CD4-positive, alpha-beta memory T cell (primary cell): ENCODE results near the gene ZNF750. TPM values are rescaled to one million over a fixed set of nuclear protein-coding genes. Genes with fewer than 3 reads are reported as not detected.

Source experiments
- CTCF ChIA-PET: fragments of 350-600 bp; sonication (Branson Sonifier 250); formaldehyde crosslinking; loops from one replicate; lab custom pipeline; 2021; ENCODE audit warnings: inconsistent platforms; ENCODE audit not compliant: partially characterized antibody; lab: Charles Lee
- POLR2A ChIA-PET: fragments of 350-600 bp; sonication (Branson Sonifier 250); formaldehyde crosslinking; loops from one replicate; lab custom pipeline; 2021; ENCODE audit not compliant: partially characterized antibody; lab: Charles Lee
- DNase-seq, 5 donors: peaks; one replicate each; pipeline versions ENCODE4 v3.0.0 to v3.0.0-alpha.2; 2020 to 2022; ENCODE audit warnings: mixed read lengths in 1 of 5
- H3K27ac ChIP-seq: one replicate; pipeline ENCODE4 v1.7.0; 2013; ENCODE audit warnings: low read depth, low read length
- H3K27me3 ChIP-seq: 2 replicates; pipeline ENCODE4 v1.7.0; 2013; ENCODE audit warnings: mild to moderate bottlenecking, low read length, moderate library complexity; ENCODE audit not compliant: insufficient read depth
- H3K36me3 ChIP-seq: 2 replicates; pipeline ENCODE4 v1.7.0; 2013; ENCODE audit warnings: mild to moderate bottlenecking, low read length, moderate library complexity; ENCODE audit not compliant: insufficient read depth
- H3K4me1 ChIP-seq: 2 replicates; pipeline ENCODE4 v1.7.0; 2013; ENCODE audit warnings: mild to moderate bottlenecking, low read length, moderate library complexity; ENCODE audit not compliant: insufficient read depth
- H3K4me3 ChIP-seq, 2 donors: one replicate each; pipeline ENCODE4 v1.7.0; 2013; ENCODE audit warnings: low read length in 2 of 2, mild to moderate bottlenecking in 1 of 2
- H3K9me3 ChIP-seq, 2 donors: one replicate each; pipeline ENCODE4 v1.7.0; 2013; ENCODE audit warnings: low read length in 2 of 2, control low read depth in 1 of 2; ENCODE audit not compliant: control insufficient read depth in 1 of 2
- H3K27ac Mint-ChIP-seq, 7 donors: one replicate each; pipeline ENCODE4 v1.8.0; 2020 to 2021; ENCODE audit warnings: mixed read lengths in 7 of 7, mild to moderate bottlenecking in 6 of 7, inconsistent platforms in 3 of 7, moderate library complexity in 3 of 7
- H3K27me3 Mint-ChIP-seq, 2 donors: one replicate each; pipeline ENCODE4 v1.8.0; 2020 to 2021; ENCODE audit warnings: mixed read lengths in 2 of 2
- H3K36me3 Mint-ChIP-seq, 2 donors: one replicate each; pipeline ENCODE4 v1.8.0; 2020 to 2021; ENCODE audit warnings: mixed read lengths in 2 of 2, inconsistent platforms in 1 of 2, mild to moderate bottlenecking in 1 of 2
- H3K4me1 Mint-ChIP-seq, 4 donors: one replicate each; pipeline ENCODE4 v1.8.0; 2020 to 2021; ENCODE audit warnings: mixed read lengths in 4 of 4, mild to moderate bottlenecking in 1 of 4
- H3K4me3 Mint-ChIP-seq, 8 donors: one replicate each; pipeline ENCODE4 v1.8.0; 2020 to 2021; ENCODE audit warnings: mixed read lengths in 8 of 8, mild to moderate bottlenecking in 7 of 8, moderate library complexity in 6 of 8, inconsistent platforms in 3 of 8
- H3K9me3 Mint-ChIP-seq, 8 donors: one replicate each; pipeline ENCODE4 v1.8.0; 2020 to 2021; ENCODE audit warnings: mixed read lengths in 8 of 8, mild to moderate bottlenecking in 5 of 8, inconsistent platforms in 3 of 8, moderate library complexity in 1 of 8
- intact Hi-C: fragments of 100-400 bp; cut with micrococcal nuclease; formaldehyde crosslinking; loops from one replicate; pipeline ENCODE4 v1.15.1; 2023
- polyA plus RNA-seq, 2 donors: library from polyadenylated mRNA; unstranded; fragments of 300-500 nt; fragmentation: Illumina TruSeq; gene quantifications; one replicate each; pipeline ENCODE4 v1.2.3, GENCODE V29; 2021
- total RNA-seq, 2 experiments: library from RNA; stranded (reverse); gene quantifications; one replicate each; pipeline ENCODE4 v1.2.3, GENCODE V29; 2021

The ZNF750 gene
- total and polyA plus RNA-seq, 4 experiments from 2014 or later, result not detected

GRCh38 chr17:82872591-82873520 lies 33.0 kb upstream of the ZNF750 start:
- H3K4me1 ChIP-seq, result peaks cover 12% of the 10 kb centered on the region
- intact Hi-C loops, result no loop called here
- no peaks in the 10 kb centered on the region for H3K9me3 Mint-ChIP-seq
- no peaks in the 10 kb centered on the region for H3K27me3 ChIP-seq
- H3K27ac Mint-ChIP-seq, result peak overlapping the region in 2 of 7 donors; percentile 55 to 60
- no peaks in the 10 kb centered on the region for H3K27me3 Mint-ChIP-seq
- peaks cover 17% of the 10 kb centered on the region for H3K36me3 ChIP-seq
- H3K9me3 ChIP-seq, result no peaks in the 10 kb centered on the region
- POLR2A ChIA-PET, result interaction anchor here (7.3 kb wide), 1 partner anchor 7 kb away, joined by 39 read pairs; no protein-coding TSS in a partner anchor
- H3K4me1 Mint-ChIP-seq, result peaks cover 0 to 39% (median 9%) of the 10 kb centered on the region in 4 donors
- peaks cover 23% of the 10 kb centered on the region in 2 donors for H3K36me3 Mint-ChIP-seq
- DNase-seq, result no peak
- no peak overlapping the region for H3K4me3 ChIP-seq
- no peak overlapping the region for H3K27ac ChIP-seq
- CTCF ChIA-PET, result interaction anchor here (0.7 to 0.8 kb wide), 2 partner anchors 9 to 111 kb away, joined by 3 to 4 read pairs; no protein-coding TSS in a partner anchor
- H3K4me3 Mint-ChIP-seq, result no peak overlapping the region

GRCh38 chr17:82871776-82872561 lies 32.1 kb upstream of the ZNF750 start:
- peaks cover 23% of the 10 kb centered on the region in 2 donors for H3K36me3 Mint-ChIP-seq
- H3K27me3 Mint-ChIP-seq, result no peaks in the 10 kb centered on the region
- intact Hi-C loops, result no loop called here
- no peak overlapping the region for H3K4me3 Mint-ChIP-seq
- no peak overlapping the region for H3K4me3 ChIP-seq
- no peak overlapping the region for H3K27ac Mint-ChIP-seq
- H3K4me1 Mint-ChIP-seq, result peaks cover 0 to 48% (median 9%) of the 10 kb centered on the region in 4 donors
- no peaks in the 10 kb centered on the region for H3K9me3 Mint-ChIP-seq
- ChIA-PET CTCF (interaction anchor here (0.7 kb wide), 1 partner anchor 110 kb away, joined by 3 read pairs; no protein-coding TSS in a partner anchor), POLR2A (interaction anchor here (1.0 kb wide), 1 partner anchor 13 kb away, joined by 3 read pairs; no protein-coding TSS in a partner anchor)
- peaks cover 19% of the 10 kb centered on the region for H3K4me1 ChIP-seq
- H3K27ac ChIP-seq, result no peak overlapping the region
- no peak for DNase-seq
- H3K36me3 ChIP-seq, result peaks cover 17% of the 10 kb centered on the region
- no peaks in the 10 kb centered on the region for H3K27me3 ChIP-seq
- no peaks in the 10 kb centered on the region for H3K9me3 ChIP-seq

- Histone ChIP-seq H3K9me3 (no peaks in the 10 kb centered on the region), H3K27me3 (no peaks in the 10 kb centered on the region), H3K4me1 (peaks cover 22% of the 10 kb centered on the region), H3K27ac (no peak overlapping the region), H3K36me3 (peaks cover 17% of the 10 kb centered on the region), H3K4me3 (no peak overlapping the region)
- no peak for DNase-seq
- H3K9me3 Mint-ChIP-seq, result no peaks in the 10 kb centered on the region
- ChIA-PET POLR2A (interaction anchor here (1.0 kb wide), 1 partner anchor 13 kb away, joined by 3 read pairs; no protein-coding TSS in a partner anchor), CTCF (no interaction called here)
- H3K27me3 Mint-ChIP-seq, result no peaks in the 10 kb centered on the region
- no peak overlapping the region for H3K4me3 Mint-ChIP-seq
- peaks cover 2 to 51% (median 9%) of the 10 kb centered on the region in 4 donors for H3K4me1 Mint-ChIP-seq
- intact Hi-C loops, result no loop called here
- peaks cover 23% of the 10 kb centered on the region in 2 donors for H3K36me3 Mint-ChIP-seq
- no peak overlapping the region for H3K27ac Mint-ChIP-seq
These were observed 31.4 kb upstream of the ZNF750 start for GRCh38 chr17:82871056-82871775.

- DNase-seq, result no peak
- no peak overlapping the region for H3K27ac ChIP-seq
- H3K27me3 Mint-ChIP-seq, result no peaks in the 10 kb centered on the region
- intact Hi-C loops, result no loop called here
- H3K9me3 ChIP-seq, result no peaks in the 10 kb centered on the region
- no peak overlapping the region for H3K4me3 ChIP-seq
- H3K4me1 ChIP-seq, result peaks cover 28% of the 10 kb centered on the region
- no peak overlapping the region for H3K4me3 Mint-ChIP-seq
- ChIA-PET CTCF (no interaction called here), POLR2A (interaction anchor here (1.0 kb wide), 1 partner anchor 12 kb away, joined by 3 read pairs; no protein-coding TSS in a partner anchor)
- H3K9me3 Mint-ChIP-seq, result no peaks in the 10 kb centered on the region
- H3K27ac Mint-ChIP-seq, result peak overlapping the region in 2 of 7 donors; percentile 19 to 75
- H3K36me3 Mint-ChIP-seq, result peaks cover 22 to 23% of the 10 kb centered on the region in 2 donors
- peaks cover 9 to 55% (median 13%) of the 10 kb centered on the region in 4 donors for H3K4me1 Mint-ChIP-seq
- peaks cover 17% of the 10 kb centered on the region for H3K36me3 ChIP-seq
- no peaks in the 10 kb centered on the region for H3K27me3 ChIP-seq
These were observed 30.7 kb upstream of the ZNF750 start for GRCh38 chr17:82870541-82870940.

- H3K36me3 ChIP-seq, result peaks cover 17% of the 10 kb centered on the region
- ChIA-PET CTCF (no interaction called here), POLR2A (no interaction called here)
- no peak for DNase-seq
- H3K27me3 Mint-ChIP-seq, result no peaks in the 10 kb centered on the region
- intact Hi-C loops, result no loop called here
- no peaks in the 10 kb centered on the region for H3K9me3 ChIP-seq
- H3K4me1 Mint-ChIP-seq, result peaks cover 12 to 58% (median 16%) of the 10 kb centered on the region in 4 donors
- no peak overlapping the region for H3K27ac ChIP-seq
- H3K36me3 Mint-ChIP-seq, result peaks cover 22% of the 10 kb centered on the region in 2 donors
- H3K27ac Mint-ChIP-seq, result peak overlapping the region in 2 of 7 donors; percentile 4 to 75
- no peak overlapping the region for H3K4me3 Mint-ChIP-seq
- H3K4me1 ChIP-seq, result peaks cover 33% of the 10 kb centered on the region
- no peak overlapping the region for H3K4me3 ChIP-seq
- no peaks in the 10 kb centered on the region for H3K9me3 Mint-ChIP-seq
- no peaks in the 10 kb centered on the region for H3K27me3 ChIP-seq
These were observed 30.3 kb upstream of the ZNF750 start for GRCh38 chr17:82870091-82870491.

GRCh38 chr17:82869536-82869935 lies 29.7 kb upstream of the ZNF750 start:
- CTCF ChIA-PET, result no interaction called here
- Mint-ChIP-seq H3K27me3 (no peaks in the 10 kb centered on the region), H3K4me3 (no peak overlapping the region), H3K27ac (no peak overlapping the region), H3K36me3 (peaks cover 16 to 18% of the 10 kb centered on the region in 2 donors), H3K9me3 (no peaks in the 10 kb centered on the region), H3K4me1 (peaks cover 12 to 58% (median 17%) of the 10 kb centered on the region in 4 donors)
- Histone ChIP-seq H3K27ac (no peak overlapping the region), H3K27me3 (no peaks in the 10 kb centered on the region), H3K4me3 (no peak overlapping the region), H3K9me3 (no peaks in the 10 kb centered on the region), H3K36me3 (peaks cover 17% of the 10 kb centered on the region), H3K4me1 (peaks cover 38% of the 10 kb centered on the region)
- intact Hi-C loops, result loop anchor here (10.0 kb wide), 1 partner anchor 175 kb away; no protein-coding TSS in a partner anchor
- POLR2A ChIA-PET, result no interaction called here
- no peak for DNase-seq
